Measurements from ENCODE around the gene EVA1A.
A peak's percentile ranks its signal among the peaks of the same experiment; 100 is the strongest.

Gene EVA1A

GRCh38 chr2:75560768-75561565, at the start of gene EVA1A:
EVA1A (minus strand) TSS chr2:75560939; CDS start chr2:75518140, 42,799 bp downstream.
- Histone ChIP-seq H3K4me3 (peak within 1 kb of the TSS; percentile 45 to 66 (median 59)), H3K27ac (peak within 1 kb of the TSS in 20 of 21 experiments; percentile 10 to 91 (median 62))

GRCh38 chr2:75609937-75610508, 49.3 kb upstream of the EVA1A start:
- no peak overlapping the region for H3K4me3 ChIP-seq
- H3K27ac ChIP-seq, result no peak overlapping the region

- H3K4me3 ChIP-seq, result no peak overlapping the region
Observed at GRCh38 chr2:75609334-75609689, 48.6 kb upstream of the EVA1A start.

GRCh38 chr2:75608684-75609333, 48.1 kb upstream of the EVA1A start:
- peak overlapping the region in 1 of 21 experiments; percentile 9 for H3K27ac ChIP-seq

More at GRCh38 chr2:75609334-75609689, 48.6 kb upstream of the EVA1A start:
- H3K27ac ChIP-seq, result no peak overlapping the region

GRCh38 chr2:75607988-75608683, 47.4 kb upstream of the EVA1A start:
- H3K27ac ChIP-seq, result peak overlapping the region in 2 of 21 experiments; percentile 43 to 46
- no peak overlapping the region for H3K4me3 ChIP-seq

More at GRCh38 chr2:75608684-75609333, 48.1 kb upstream of the EVA1A start:
- H3K4me3 ChIP-seq, result peak overlapping the region in 2 of 7 experiments; percentile 2 to 10

- H3K27ac ChIP-seq, result peak overlapping the region in 3 of 21 experiments; percentile 29 to 46 (median 43)
Observed at GRCh38 chr2:75607400-75607798, 46.7 kb upstream of the EVA1A start.

GRCh38 chr2:75606761-75607399, 46.1 kb upstream of the EVA1A start:
- Histone ChIP-seq H3K27ac (peak overlapping the region in 6 of 21 experiments; percentile 14 to 46 (median 38)), H3K4me3 (no peak overlapping the region)

More at GRCh38 chr2:75607400-75607798, 46.7 kb upstream of the EVA1A start:
- H3K4me3 ChIP-seq, result no peak overlapping the region

GRCh38 chr2:75605770-75606529, 45.2 kb upstream of the EVA1A start:
- Histone ChIP-seq H3K27ac (peak overlapping the region in 5 of 21 experiments; percentile 4 to 73 (median 32)), H3K4me3 (no peak overlapping the region)

- Histone ChIP-seq H3K27ac (peak overlapping the region in 1 of 21 experiments; percentile 73), H3K4me3 (no peak overlapping the region)
Observed at GRCh38 chr2:75604484-75604883, 43.7 kb upstream of the EVA1A start.

- Histone ChIP-seq H3K27ac (no peak overlapping the region), H3K4me3 (no peak overlapping the region)
Observed at GRCh38 chr2:75603477-75603876, 42.7 kb upstream of the EVA1A start.

GRCh38 chr2:75602724-75603342, 42.1 kb upstream of the EVA1A start:
- Histone ChIP-seq H3K4me3 (no peak overlapping the region), H3K27ac (peak overlapping the region in 1 of 21 experiments; percentile 17)

- no peak overlapping the region for H3K4me3 ChIP-seq
- peak overlapping the region in 3 of 21 experiments; percentile 32 to 55 (median 47) for H3K27ac ChIP-seq
Observed at GRCh38 chr2:75600461-75601011, 39.8 kb upstream of the EVA1A start.

- H3K4me3 ChIP-seq, result no peak overlapping the region
- H3K27ac ChIP-seq, result no peak overlapping the region
Observed at GRCh38 chr2:75598589-75599155, 37.9 kb upstream of the EVA1A start.

GRCh38 chr2:75597949-75598348, 37.2 kb upstream of the EVA1A start:
- Histone ChIP-seq H3K4me3 (no peak overlapping the region), H3K27ac (no peak overlapping the region)

- Histone ChIP-seq H3K4me3 (no peak overlapping the region), H3K27ac (no peak overlapping the region)
Observed at GRCh38 chr2:75596784-75597183, 36.0 kb upstream of the EVA1A start.

GRCh38 chr2:75595541-75596395, 35.0 kb upstream of the EVA1A start:
- Histone ChIP-seq H3K27ac (peak overlapping the region in 1 of 21 experiments; percentile 35), H3K4me3 (no peak overlapping the region)

GRCh38 chr2:75594596-75594995, 33.9 kb upstream of the EVA1A start:
- Histone ChIP-seq H3K4me3 (no peak overlapping the region), H3K27ac (no peak overlapping the region)
